ENCODE results near the gene CASQ1.

DNA sequence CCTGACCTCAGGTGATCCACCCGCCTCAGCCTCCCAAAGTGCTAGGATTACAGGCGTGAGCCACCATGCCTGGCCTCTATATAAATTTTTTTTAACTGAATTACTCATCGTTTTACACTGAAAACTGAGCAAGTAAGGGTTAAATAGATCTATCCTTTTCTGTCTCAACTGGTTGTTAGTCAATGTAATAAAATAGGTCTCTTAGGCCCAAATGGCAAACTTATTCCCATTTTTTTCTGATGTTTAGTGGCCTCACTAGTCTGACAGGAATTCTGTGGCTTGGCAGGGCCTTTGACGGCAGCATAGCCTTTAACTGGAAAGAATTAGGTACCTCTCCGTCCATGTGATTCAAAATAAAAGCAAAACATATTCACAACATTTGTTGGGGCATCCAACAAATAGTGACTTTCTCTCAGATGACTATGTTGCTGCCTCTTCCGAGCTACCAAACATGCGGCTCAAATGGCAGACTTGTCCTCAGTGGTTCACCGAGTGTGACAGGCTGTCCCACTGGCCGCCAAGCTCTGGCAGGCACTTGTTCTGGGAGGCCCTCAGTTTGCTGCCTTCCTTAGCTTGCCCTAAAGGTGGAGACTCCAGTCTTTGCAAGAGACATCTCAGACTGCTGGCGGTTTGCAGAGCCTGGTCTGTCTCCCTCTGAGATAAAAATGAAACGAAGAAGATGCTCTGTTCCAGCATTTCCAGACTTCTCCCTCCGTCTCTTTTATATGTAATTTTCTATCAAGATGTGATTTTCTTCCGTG is 21.6 kb upstream of the CASQ1 start:
- TF ChIP-seq, protein P1, sequence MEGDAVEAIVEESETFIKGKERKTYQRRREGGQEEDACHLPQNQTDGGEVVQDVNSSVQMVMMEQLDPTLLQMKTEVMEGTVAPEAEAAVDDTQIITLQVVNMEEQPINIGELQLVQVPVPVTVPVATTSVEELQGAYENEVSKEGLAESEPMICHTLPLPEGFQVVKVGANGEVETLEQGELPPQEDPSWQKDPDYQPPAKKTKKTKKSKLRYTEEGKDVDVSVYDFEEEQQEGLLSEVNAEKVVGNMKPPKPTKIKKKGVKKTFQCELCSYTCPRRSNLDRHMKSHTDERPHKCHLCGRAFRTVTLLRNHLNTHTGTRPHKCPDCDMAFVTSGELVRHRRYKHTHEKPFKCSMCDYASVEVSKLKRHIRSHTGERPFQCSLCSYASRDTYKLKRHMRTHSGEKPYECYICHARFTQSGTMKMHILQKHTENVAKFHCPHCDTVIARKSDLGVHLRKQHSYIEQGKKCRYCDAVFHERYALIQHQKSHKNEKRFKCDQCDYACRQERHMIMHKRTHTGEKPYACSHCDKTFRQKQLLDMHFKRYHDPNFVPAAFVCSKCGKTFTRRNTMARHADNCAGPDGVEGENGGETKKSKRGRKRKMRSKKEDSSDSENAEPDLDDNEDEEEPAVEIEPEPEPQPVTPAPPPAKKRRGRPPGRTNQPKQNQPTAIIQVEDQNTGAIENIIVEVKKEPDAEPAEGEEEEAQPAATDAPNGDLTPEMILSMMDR (IDR thresholded peaks at IDR 0.05; ENCODE audit: insufficient read depth, low read depth, low read length): no peak
- no peak for TF ChIP-seq EZH2 (IDR thresholded peaks at IDR 0.05; ENCODE audit: insufficient read depth, low read length)

Measured in astrocyte (in vitro differentiated cells and primary cell).